SK-N-MC (cell line): ENCODE data around the gene NEB.
"Not testable (repeated sequence)": the region's sequence is repeated elsewhere in the genome, so short reads cannot be mapped to it uniquely, and the experiment has no call there.

ENCODE experiments used
- DNase-seq: peaks from one replicate; pipeline ENCODE4 v3.0.0-alpha.2; 2011; ENCODE audit warnings: low read depth, low spot score
- H3K27ac ChIP-seq: fragments of 200-600 bp; sonication (generic); 2 replicates; pipeline ENCODE4 v1.5.1; 2016; ENCODE audit warnings: mixed run types
- H3K36me3 ChIP-seq: fragments of 200-600 bp; sonication (generic); 2 replicates; pipeline ENCODE4 v1.6.1; 2017; ENCODE audit warnings: antibody characterized with exemption, low read length, mixed read lengths; ENCODE audit not compliant: insufficient read depth
- H3K4me3 ChIP-seq: fragments of 200-600 bp; sonication (generic); 2 replicates; pipeline ENCODE4 v1.5.1; 2016
- H3K9ac ChIP-seq: fragments of 200-600 bp; sonication (generic); 2 replicates; pipeline ENCODE4 v1.8.0; 2017; ENCODE audit warnings: mixed run types, mixed read lengths; ENCODE audit not compliant: insufficient read length
- H3K9me3 ChIP-seq: fragments of 200-600 bp; sonication (generic); 2 replicates; pipeline ENCODE4 v1.6.1; 2017; ENCODE audit warnings: low read depth, mild to moderate bottlenecking, antibody characterized with exemption, low read length, moderate library complexity, mixed read lengths
- EZH2 ChIP-seq: fragments of 200-600 bp; sonication (generic); IDR thresholded peaks from one replicate; pipeline ENCODE4 v1.6.1; 2017; ENCODE audit warnings: antibody characterized with exemption
- FOXP2 ChIP-seq: optimal IDR thresholded peaks from 2 replicates; pipeline ENCODE3; 2011; ENCODE audit warnings: mild to moderate bottlenecking, moderate library complexity; ENCODE audit not compliant: insufficient read depth; ENCODE audit errors: extremely low read length, control extremely low read depth
- POLR2AphosphoS5 ChIP-seq: IDR thresholded peaks from 2 replicates; pipeline ENCODE4 v1.6.1; 2012; ENCODE audit warnings: mild to moderate bottlenecking, low read depth, low read length, borderline replicate concordance

NEB gene

DNA sequence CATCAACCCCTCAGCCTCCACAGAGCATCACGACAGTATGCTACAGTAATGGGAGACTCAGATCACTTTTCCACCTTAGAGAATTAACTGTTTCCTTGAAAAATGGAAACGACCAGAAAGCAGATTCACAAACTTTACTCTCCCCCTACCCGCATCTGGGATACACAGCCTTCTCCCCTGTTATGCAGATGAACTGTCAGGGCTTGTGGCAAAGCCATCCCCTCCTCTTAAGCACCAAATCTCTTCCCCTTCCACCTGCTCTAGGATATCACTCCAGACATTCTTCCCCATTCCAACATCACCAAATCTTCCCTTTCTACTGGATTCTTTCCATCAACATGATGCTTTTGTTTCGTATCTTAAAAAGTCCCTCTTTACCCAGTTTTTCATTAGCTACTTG is 26.4 kb downstream of the NEB start:
- TF ChIP-seq FOXP2 (no peak), EZH2 (no peak), POLR2AphosphoS5 (no peak)

DNA sequence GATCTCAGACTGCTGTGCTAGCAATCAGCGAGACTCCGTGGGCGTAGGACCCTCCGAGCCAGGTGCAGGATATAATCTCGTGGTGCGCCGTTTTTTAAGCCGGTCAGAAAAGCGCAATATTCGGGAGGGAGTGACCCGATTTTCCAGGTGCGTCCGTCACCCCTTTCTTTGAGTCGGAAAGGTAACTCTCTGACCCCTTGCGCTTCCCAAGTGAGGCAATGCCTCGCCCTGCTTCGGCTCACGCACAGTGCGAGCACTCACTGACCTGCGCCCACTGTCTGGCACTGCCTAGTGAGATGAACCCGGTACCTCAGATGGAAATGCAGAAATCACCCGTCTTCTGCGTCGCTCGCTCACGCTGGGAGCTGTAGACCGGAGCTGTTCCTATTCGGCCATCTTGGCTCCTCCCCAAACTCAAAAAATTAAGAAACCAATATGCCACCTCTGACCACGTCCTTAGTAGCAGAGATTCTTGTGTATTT is 29.8 kb downstream of the NEB start:
- H3K4me3 ChIP-seq, H3K27ac ChIP-seq, H3K9me3 ChIP-seq, DNase-seq, H3K9ac ChIP-seq, H3K36me3 ChIP-seq: not testable (repeated sequence)

More for the DNA sequence above, 26.4 kb downstream of the NEB start:
- H3K36me3 ChIP-seq: no peaks in the 10 kb centered on the region
- DNase-seq: no peak
- no peak overlapping the region for H3K9ac ChIP-seq
- no peak overlapping the region for H3K27ac ChIP-seq
- no peak overlapping the region for H3K4me3 ChIP-seq
- H3K9me3 ChIP-seq: no peaks in the 10 kb centered on the region

- H3K27ac ChIP-seq, H3K9ac ChIP-seq, DNase-seq, H3K9me3 ChIP-seq, H3K4me3 ChIP-seq, H3K36me3 ChIP-seq: not testable (repeated sequence)
Measured at GRCh38 chr2:151698134-151698533, 36.1 kb downstream of the NEB start.

DNA sequence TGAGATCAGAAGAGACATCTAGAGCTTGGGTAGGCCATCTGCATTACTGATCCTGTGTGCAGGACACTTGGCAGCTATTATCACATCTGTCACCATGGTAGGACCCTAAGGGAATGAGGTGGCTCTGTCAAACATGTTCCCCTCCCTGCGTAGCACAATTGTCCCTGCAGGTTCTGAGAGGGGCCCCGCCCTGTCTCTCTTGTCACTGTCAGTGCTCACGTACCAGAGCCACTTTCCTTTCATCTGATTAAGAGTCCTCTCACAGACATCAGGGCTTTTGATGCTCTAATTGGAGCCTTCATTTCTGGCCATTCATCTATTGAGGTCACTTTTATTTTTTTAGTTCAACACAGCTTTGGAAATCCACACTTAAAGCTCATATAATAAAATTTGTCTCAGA is 38.5 kb downstream of the NEB start:
- no peak overlapping the region for H3K9ac ChIP-seq
- DNase-seq: no peak

DNA sequence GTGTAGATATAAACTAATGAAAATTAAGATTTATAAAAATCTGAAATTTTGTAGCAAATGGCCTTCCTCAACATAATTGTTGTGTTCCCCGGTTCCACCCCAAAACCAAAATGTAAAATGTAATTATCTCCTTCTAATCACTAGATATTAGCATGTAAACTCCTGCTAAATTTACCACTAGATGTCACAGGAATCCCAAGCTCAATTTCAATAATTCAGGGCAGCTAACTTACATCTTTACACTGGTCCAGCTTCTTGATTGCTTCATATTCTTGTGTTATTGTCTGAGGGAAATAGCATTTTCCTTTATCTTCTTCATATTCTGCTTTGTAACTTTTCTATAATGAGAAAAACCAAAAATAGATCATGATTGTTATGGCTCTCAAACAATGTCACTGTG is 42.6 kb downstream of the NEB start:
- Histone ChIP-seq H3K9me3 (no peaks in the 10 kb centered on the region), H3K36me3 (no peaks in the 10 kb centered on the region), H3K9ac (no peak overlapping the region), H3K27ac (no peak overlapping the region), H3K4me3 (no peak overlapping the region)
- TF ChIP-seq POLR2AphosphoS5: no peak
- TF ChIP-seq FOXP2: no peak
- no peak for TF ChIP-seq EZH2
- DNase-seq: no peak

More for the DNA sequence above, 38.5 kb downstream of the NEB start:
- TF ChIP-seq EZH2: no peak
- TF ChIP-seq FOXP2: no peak
- no peak for TF ChIP-seq POLR2AphosphoS5
- H3K27ac ChIP-seq: no peak overlapping the region
- no peaks in the 10 kb centered on the region for H3K9me3 ChIP-seq
- no peak overlapping the region for H3K4me3 ChIP-seq
- no peaks in the 10 kb centered on the region for H3K36me3 ChIP-seq

GRCh38 chr2:151688719-151689118 is 45.6 kb downstream of the NEB start:
- H3K4me3 ChIP-seq: no peak overlapping the region
- no peaks in the 10 kb centered on the region for H3K36me3 ChIP-seq
- DNase-seq: no peak
- H3K27ac ChIP-seq: no peak overlapping the region
- no peaks in the 10 kb centered on the region for H3K9me3 ChIP-seq
- no peak for TF ChIP-seq POLR2AphosphoS5
- TF ChIP-seq FOXP2: no peak
- TF ChIP-seq EZH2: no peak
- H3K9ac ChIP-seq: no peak overlapping the region

- H3K4me3 ChIP-seq: no peak overlapping the region
- H3K9me3 ChIP-seq: no peaks in the 10 kb centered on the region
- H3K27ac ChIP-seq: no peak overlapping the region
- TF ChIP-seq POLR2AphosphoS5 (no peak), FOXP2 (no peak), EZH2 (no peak)
- no peaks in the 10 kb centered on the region for H3K36me3 ChIP-seq
- no peak overlapping the region for H3K9ac ChIP-seq
- no peak for DNase-seq
Measured at GRCh38 chr2:151682459-151683003, 51.7 kb downstream of the NEB start.

GRCh38 chr2:151681051-151681450 is 53.2 kb downstream of the NEB start:
- DNase-seq: no peak

DNA sequence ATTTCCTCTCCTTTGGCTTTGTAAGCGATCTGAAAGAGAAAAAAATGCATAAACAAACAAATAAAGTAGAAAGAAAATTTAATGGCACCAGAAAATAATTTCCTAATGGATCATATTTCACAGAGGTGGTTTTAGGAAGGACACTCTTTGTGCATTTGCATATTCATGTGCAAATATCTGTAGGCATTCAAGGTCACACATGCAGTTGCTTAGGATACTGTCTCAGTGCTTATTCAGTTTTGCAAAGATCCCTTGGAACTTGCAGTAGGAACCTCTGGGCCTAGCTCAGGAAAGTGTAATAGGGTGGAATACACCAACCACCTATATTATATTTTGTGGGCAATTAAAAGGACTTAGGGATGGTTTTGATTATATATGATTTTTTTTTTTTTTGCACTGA is 54.3 kb downstream of the NEB start:
- Histone ChIP-seq H3K9me3 (no peaks in the 10 kb centered on the region), H3K27ac (no peak overlapping the region), H3K4me3 (no peak overlapping the region), H3K36me3 (no peaks in the 10 kb centered on the region), H3K9ac (no peak overlapping the region)
- DNase-seq: no peak
- no peak for TF ChIP-seq POLR2AphosphoS5

More at GRCh38 chr2:151681051-151681450, 53.2 kb downstream of the NEB start:
- H3K27ac ChIP-seq: no peak overlapping the region
- no peak overlapping the region for H3K4me3 ChIP-seq
- H3K36me3 ChIP-seq: no peaks in the 10 kb centered on the region
- TF ChIP-seq FOXP2 (no peak), EZH2 (no peak)
- no peak overlapping the region for H3K9ac ChIP-seq
- no peaks in the 10 kb centered on the region for H3K9me3 ChIP-seq
